ENCODE results near the gene KCNJ6.

- TF ChIP-seq CTCF (IDR thresholded peaks at IDR 0.05 in 4 of 5, conservative IDR thresholded peaks at IDR 0.05 in 1 of 5) (no peak), POLR2A (IDR thresholded peaks at IDR 0.05) (no peak)
Measured at GRCh38 chr21:37683396-37684114, 232.7 kb downstream of the KCNJ6 start.
